ENCODE measurements around the gene COL4A3. TPM values are rescaled to one million over a fixed set of nuclear protein-coding genes. Genes with fewer than 3 reads are reported as not detected.

Gene COL4A3
- total RNA-seq, 1 donor: 1.3 TPM

- no peak for TF ChIP-seq CTCF (IDR thresholded peaks at IDR 0.05; ENCODE audit: insufficient read depth, low read length)
- H3K4me3 ChIP-seq (ENCODE audit: low read depth, low read length): no peak overlapping the region
- no peak for DNase-seq (ENCODE audit: low read depth)
These were observed 185.7 kb downstream of the COL4A3 start for GRCh38 chr2:227349989-227350612.

- no peak for TF ChIP-seq CTCF (IDR thresholded peaks at IDR 0.05; ENCODE audit: insufficient read depth, low read length)
- no peak for DNase-seq (ENCODE audit: low read depth)
- no peak overlapping the region for H3K4me3 ChIP-seq (ENCODE audit: low read depth, low read length)
These were observed 187.2 kb downstream of the COL4A3 start for GRCh38 chr2:227351639-227352038.

- no peak overlapping the region for H3K4me3 ChIP-seq (ENCODE audit: low read depth, low read length)
- DNase-seq (ENCODE audit: low read depth): no peak
- TF ChIP-seq CTCF (IDR thresholded peaks at IDR 0.05; ENCODE audit: insufficient read depth, low read length): no peak
These were observed 195.9 kb downstream of the COL4A3 start for GRCh38 chr2:227360351-227360750.

GRCh38 chr2:227363756-227364155 is 199.3 kb downstream of the COL4A3 start:
- peak; percentile 11 for TF ChIP-seq CTCF (IDR thresholded peaks at IDR 0.05; ENCODE audit: insufficient read depth, low read length)
- DNase-seq (ENCODE audit: low read depth): no peak

More at GRCh38 chr2:227363756-227364155, 199.3 kb downstream of the COL4A3 start:
- no peak overlapping the region for H3K4me3 ChIP-seq (ENCODE audit: low read depth, low read length)

Other genes with a start within 250 kb of the COL4A3 start
- gene COL4A4, start 419 bp upstream of the COL4A3 start, total RNA-seq (ENCODE audit: low replicate concordance): 1.1 and 2.6 TPM in 2 replicates
- gene MFF, start 160.6 kb downstream of the COL4A3 start, total RNA-seq (ENCODE audit: low replicate concordance): 82.3 and 96.9 TPM in 2 replicates
- gene TM4SF20, start 214.7 kb downstream of the COL4A3 start, total RNA-seq (ENCODE audit: low replicate concordance): 0.57 TPM in 1 of 2 replicates, not detected in the other
- not detected in 2 replicates for gene SCYGR1, start 223.3 kb downstream of the COL4A3 start, total RNA-seq (ENCODE audit: low replicate concordance)